HG02798 (cell line): Measurements from ENCODE around the gene RICTOR.

Experiments
- ATAC-seq: cut with Tn5 transposase; IDR thresholded peaks from one replicate; pipeline ENCODE4 v1.9.1; 2021; ENCODE audit warnings: mild to moderate bottlenecking; ENCODE audit not compliant: unreplicated experiment, poor library complexity

RICTOR gene

GRCh38 chr5:38948501-38948900 lies 125.7 kb downstream of the RICTOR start:
- no peak for ATAC-seq

GRCh38 chr5:38944282-38944681 lies 129.9 kb downstream of the RICTOR start:
- ATAC-seq: no peak

GRCh38 chr5:38941912-38942311 lies 132.3 kb downstream of the RICTOR start:
- no peak for ATAC-seq

GRCh38 chr5:38940230-38940858 lies 133.9 kb downstream of the RICTOR start:
- no peak for ATAC-seq

- ATAC-seq: no peak
These were observed 135.2 kb downstream of the RICTOR start for GRCh38 chr5:38938973-38939372.

GRCh38 chr5:38938424-38938823 lies 135.8 kb downstream of the RICTOR start:
- no peak for ATAC-seq

GRCh38 chr5:38936269-38936668 lies 137.9 kb downstream of the RICTOR start:
- ATAC-seq: no peak

- no peak for ATAC-seq
These were observed 138.8 kb downstream of the RICTOR start for GRCh38 chr5:38935437-38935836.

- ATAC-seq: no peak
These were observed 141.3 kb downstream of the RICTOR start for GRCh38 chr5:38932854-38933408.

GRCh38 chr5:38931731-38932130 lies 142.5 kb downstream of the RICTOR start:
- no peak for ATAC-seq

- no peak for ATAC-seq
These were observed 144.4 kb downstream of the RICTOR start for GRCh38 chr5:38929838-38930237.

- ATAC-seq: no peak
These were observed 146.7 kb downstream of the RICTOR start for GRCh38 chr5:38927470-38927869.

GRCh38 chr5:38926121-38926520 lies 148.1 kb downstream of the RICTOR start:
- no peak for ATAC-seq

GRCh38 chr5:38925154-38925925 lies 148.9 kb downstream of the RICTOR start:
- no peak for ATAC-seq

- ATAC-seq: no peak
These were observed 150.3 kb downstream of the RICTOR start for GRCh38 chr5:38923661-38924451.

GRCh38 chr5:38922199-38922598 lies 152.0 kb downstream of the RICTOR start:
- ATAC-seq: peak; percentile 70

GRCh38 chr5:38921174-38921573 lies 153.0 kb downstream of the RICTOR start:
- ATAC-seq: no peak

- no peak for ATAC-seq
These were observed 157.4 kb downstream of the RICTOR start for GRCh38 chr5:38916802-38917201.

GRCh38 chr5:38913714-38914113 lies 160.5 kb downstream of the RICTOR start:
- no peak for ATAC-seq

GRCh38 chr5:38911933-38912332 lies 162.3 kb downstream of the RICTOR start:
- no peak for ATAC-seq

- ATAC-seq: no peak
These were observed 167.7 kb downstream of the RICTOR start for GRCh38 chr5:38906503-38906902.
